Activated CD8-positive, alpha-beta T cell treated with anti-CD3 and anti-CD28 coated beads for 36 hours (primary cell): ENCODE results near the gene CYTH3. TPM values are rescaled to one million over a fixed set of nuclear protein-coding genes. Genes with fewer than 3 reads are reported as not detected.

Experiments
- ATAC-seq: fragments of 200-7000 bp; cut with Tn5 transposase; one replicate; pipeline ENCODE4 v1.10.0; 2021; ENCODE audit warnings: mild to moderate bottlenecking, moderate library complexity
- CTCF ChIA-PET: fragments of 350-600 bp; sonication (Branson Sonifier 250); formaldehyde crosslinking; loops from one replicate; lab custom pipeline; 2021; ENCODE audit warnings: antibody characterized with exemption; lab: Charles Lee
- POLR2A ChIA-PET: fragments of 350-600 bp; sonication (Branson Sonifier 250); formaldehyde crosslinking; loops from one replicate; lab custom pipeline; 2021; ENCODE audit warnings: antibody characterized with exemption; lab: Charles Lee
- DNase-seq: peaks from one replicate; pipeline ENCODE4 v3.0.0-alpha.2; 2020
- H3K27ac Mint-ChIP-seq: one replicate; pipeline ENCODE4 v1.8.0; 2021; ENCODE audit warnings: mild to moderate bottlenecking, mixed read lengths
- H3K27me3 Mint-ChIP-seq: one replicate; pipeline ENCODE4 v1.8.0; 2021; ENCODE audit warnings: mixed read lengths
- H3K36me3 Mint-ChIP-seq: one replicate; pipeline ENCODE4 v1.8.0; 2021; ENCODE audit warnings: low read depth, mixed read lengths
- H3K4me1 Mint-ChIP-seq: one replicate; pipeline ENCODE4 v1.8.0; 2021; ENCODE audit warnings: low read depth, mixed read lengths
- H3K4me3 Mint-ChIP-seq: one replicate; pipeline ENCODE4 v1.8.0; 2021; ENCODE audit warnings: mild to moderate bottlenecking, moderate library complexity, mixed read lengths
- H3K9me3 Mint-ChIP-seq: one replicate; pipeline ENCODE4 v1.8.0; 2021; ENCODE audit warnings: mixed read lengths
- CTCF ChIP-seq: fragments of 200-600 bp; IDR thresholded peaks from one replicate; pipeline ENCODE4 v1.8.0; 2022; ENCODE audit warnings: antibody characterized with exemption, mild to moderate bottlenecking
- intact Hi-C: fragments of 100-400 bp; cut with micrococcal nuclease; formaldehyde crosslinking; loops from one replicate; pipeline ENCODE4 v1.10.0; 2022
- total RNA-seq, 2 experiments: library from RNA; stranded (reverse); gene quantifications; one replicate each; pipeline ENCODE4 v1.2.3, GENCODE V29; 2021

The CYTH3 gene
- total RNA-seq, 2 experiments from 2014 or later: 0.92 to 2.3 TPM

GRCh38 chr7:6179620-6180343 is 92.6 kb downstream of the CYTH3 start:
- Mint-ChIP-seq H3K27ac (no peak overlapping the region), H3K27me3 (no peaks in the 10 kb centered on the region)
- no peak for ATAC-seq

GRCh38 chr7:6178298-6179029 is 94.0 kb downstream of the CYTH3 start:
- CTCF ChIA-PET: no interaction called here
- H3K4me1 Mint-ChIP-seq: no peaks in the 10 kb centered on the region
- no peaks in the 10 kb centered on the region for H3K27me3 Mint-ChIP-seq
- H3K9me3 Mint-ChIP-seq: no peaks in the 10 kb centered on the region
- intact Hi-C loops: no loop called here
- POLR2A ChIA-PET: no interaction called here
- ATAC-seq (no peak), DNase-seq (no peak)
- no peaks in the 10 kb centered on the region for H3K36me3 Mint-ChIP-seq
- H3K27ac Mint-ChIP-seq: no peak overlapping the region
- no peak for TF ChIP-seq CTCF
- no peak overlapping the region for H3K4me3 Mint-ChIP-seq

More at GRCh38 chr7:6179620-6180343, 92.6 kb downstream of the CYTH3 start:
- Mint-ChIP-seq H3K9me3 (no peaks in the 10 kb centered on the region), H3K4me3 (no peak overlapping the region), H3K36me3 (no peaks in the 10 kb centered on the region), H3K4me1 (no peaks in the 10 kb centered on the region)
- no peak for DNase-seq
- ChIA-PET POLR2A (interaction anchor here (0.6 kb wide), 1 partner anchor 93 kb away, joined by 4 read pairs; no protein-coding TSS in a partner anchor), CTCF (no interaction called here)
- TF ChIP-seq CTCF: no peak
- intact Hi-C loops: no loop called here

DNA sequence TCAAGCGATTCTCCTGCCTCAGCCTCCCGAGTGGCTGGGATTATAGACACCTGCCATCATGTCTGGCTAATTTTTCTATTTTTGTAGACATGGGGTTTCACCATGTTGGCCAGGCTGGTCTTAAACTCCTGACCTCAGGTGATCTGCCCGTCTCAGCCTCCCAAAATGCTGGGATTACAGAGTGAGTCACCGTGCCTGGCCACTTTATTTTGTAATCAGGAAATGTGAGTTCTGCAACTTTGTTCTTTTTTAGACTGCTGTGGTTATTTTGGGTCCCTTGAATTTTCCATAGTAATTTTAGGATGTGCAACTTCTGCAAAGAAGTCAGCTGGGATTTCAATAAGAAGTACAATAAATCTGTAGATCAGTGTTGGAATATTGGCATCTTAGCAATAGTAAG is 96.8 kb downstream of the CYTH3 start:
- intact Hi-C loops: no loop called here
- ATAC-seq (no peak), DNase-seq (no peak)
- Mint-ChIP-seq H3K36me3 (no peaks in the 10 kb centered on the region), H3K4me1 (no peaks in the 10 kb centered on the region), H3K27ac (no peak overlapping the region), H3K4me3 (no peak overlapping the region), H3K9me3 (no peaks in the 10 kb centered on the region), H3K27me3 (no peaks in the 10 kb centered on the region)
- TF ChIP-seq CTCF: no peak
- ChIA-PET POLR2A (no interaction called here), CTCF (no interaction called here)

DNA sequence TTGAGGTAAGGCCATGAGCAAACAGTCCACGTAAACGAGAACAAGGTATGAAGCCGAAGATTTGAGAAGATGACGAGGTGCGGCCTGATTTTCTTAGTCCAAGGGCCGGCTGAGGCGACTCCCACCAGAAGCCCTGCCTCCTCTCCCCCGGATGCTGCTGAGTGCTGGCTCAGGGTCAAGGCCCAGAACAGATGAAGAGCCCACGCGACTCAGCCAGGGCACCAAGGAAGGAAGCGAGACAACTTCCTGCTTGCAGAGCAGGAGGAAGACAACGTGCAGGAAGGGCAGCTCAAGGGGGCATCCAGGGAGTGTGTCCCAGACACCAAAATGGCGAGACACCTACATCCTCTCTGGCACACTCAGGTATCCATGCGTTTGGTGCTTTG is 99.5 kb downstream of the CYTH3 start:
- Mint-ChIP-seq H3K9me3 (no peaks in the 10 kb centered on the region), H3K27ac (no peak overlapping the region), H3K36me3 (no peaks in the 10 kb centered on the region), H3K27me3 (no peaks in the 10 kb centered on the region), H3K4me3 (no peak overlapping the region), H3K4me1 (no peaks in the 10 kb centered on the region)
- ChIA-PET CTCF (no interaction called here), POLR2A (no interaction called here)
- no peak for TF ChIP-seq CTCF
- intact Hi-C loops: no loop called here
- DNase-seq: no peak
- ATAC-seq: no peak

DNA sequence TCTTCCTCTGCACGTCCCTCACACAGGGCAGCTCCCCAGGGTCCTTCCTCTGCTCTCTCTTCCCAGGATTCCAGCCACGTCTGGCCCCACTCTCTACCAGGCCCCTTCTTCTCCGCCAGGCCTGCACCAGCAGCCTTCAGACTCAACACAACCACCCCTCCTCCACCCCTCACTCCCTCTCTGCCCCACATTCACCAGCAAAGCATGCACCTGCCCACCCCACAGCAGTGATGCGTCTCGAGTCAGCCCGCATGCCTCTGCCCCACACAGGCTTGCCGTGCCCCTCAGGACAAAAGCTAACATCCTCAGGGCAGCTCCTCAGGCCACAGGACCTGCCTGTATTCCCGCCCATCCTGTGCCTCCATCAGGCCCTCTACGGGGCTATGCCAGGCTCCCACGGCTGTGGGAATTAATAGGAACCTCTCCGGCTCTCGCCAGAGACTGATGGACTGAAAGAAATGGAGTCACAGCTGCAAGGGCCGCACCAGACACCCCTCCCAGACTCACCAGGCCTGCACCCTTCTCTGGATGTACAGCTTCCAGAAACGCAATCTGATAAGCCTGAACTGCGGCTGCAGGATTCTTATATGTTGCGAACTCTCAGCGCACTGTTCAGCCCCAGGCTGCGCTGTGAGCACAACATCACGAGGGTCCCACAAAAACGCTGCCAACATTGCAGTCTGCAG is 100.1 kb downstream of the CYTH3 start:
- no peaks in the 10 kb centered on the region for H3K9me3 Mint-ChIP-seq
- H3K4me3 Mint-ChIP-seq: no peak overlapping the region
- POLR2A ChIA-PET: no interaction called here
- no peaks in the 10 kb centered on the region for H3K36me3 Mint-ChIP-seq
- intact Hi-C loops: no loop called here
- no peaks in the 10 kb centered on the region for H3K4me1 Mint-ChIP-seq
- no peak overlapping the region for H3K27ac Mint-ChIP-seq
- TF ChIP-seq CTCF: no peak
- no peaks in the 10 kb centered on the region for H3K27me3 Mint-ChIP-seq
- no peak for ATAC-seq
- DNase-seq: no peak
- CTCF ChIA-PET: no interaction called here
